Endothelial cell (in vitro differentiated cells): ENCODE data around the gene DISP3. TPM values are rescaled to one million over a fixed set of nuclear protein-coding genes. Genes with fewer than 3 reads are reported as not detected.

Experiments
- DNase-seq: peaks from one replicate; pipeline ENCODE4 v3.0.0; 2021; ENCODE audit warnings: low spot score
- H3K27ac Mint-ChIP-seq: one replicate; pipeline ENCODE4 v1.8.0; 2021; ENCODE audit warnings: mixed read lengths, inconsistent platforms; ENCODE audit not compliant: unreplicated experiment
- H3K27me3 Mint-ChIP-seq: one replicate; pipeline ENCODE4 v1.8.0; 2021; ENCODE audit warnings: mild to moderate bottlenecking, moderate library complexity, mixed read lengths, inconsistent platforms; ENCODE audit not compliant: unreplicated experiment
- H3K36me3 Mint-ChIP-seq: one replicate; pipeline ENCODE4 v1.8.0; 2021; ENCODE audit warnings: mild to moderate bottlenecking, low read depth, mixed read lengths, inconsistent platforms; ENCODE audit not compliant: unreplicated experiment
- H3K4me1 Mint-ChIP-seq: one replicate; pipeline ENCODE4 v1.8.0; 2021; ENCODE audit warnings: mild to moderate bottlenecking, mixed read lengths, inconsistent platforms; ENCODE audit not compliant: unreplicated experiment
- H3K4me3 Mint-ChIP-seq: one replicate; pipeline ENCODE4 v1.8.0; 2021; ENCODE audit warnings: mild to moderate bottlenecking, mixed read lengths, inconsistent platforms; ENCODE audit not compliant: unreplicated experiment
- H3K9me3 Mint-ChIP-seq: one replicate; pipeline ENCODE4 v1.8.0; 2021; ENCODE audit warnings: mixed read lengths, inconsistent platforms; ENCODE audit not compliant: unreplicated experiment
- CTCF ChIP-seq: fragments of 200-600 bp; sonication (generic); IDR thresholded peaks from one replicate; pipeline ENCODE4 v1.5.0; 2021; ENCODE audit warnings: antibody characterized with exemption; ENCODE audit not compliant: unreplicated experiment
- total RNA-seq: library from RNA; stranded (reverse); fragmentation: NEBNext Ultra II Directional; extraction: Animal tissue kit (Norgen Biotek cat#: 25700); gene quantifications from one replicate; pipeline ENCODE4 v1.2.1, GENCODE V29; 2021; ENCODE audit not compliant: unreplicated experiment

The DISP3 gene
- total RNA-seq, 1 donor from 2014 or later, result 1.6 TPM

DNA sequence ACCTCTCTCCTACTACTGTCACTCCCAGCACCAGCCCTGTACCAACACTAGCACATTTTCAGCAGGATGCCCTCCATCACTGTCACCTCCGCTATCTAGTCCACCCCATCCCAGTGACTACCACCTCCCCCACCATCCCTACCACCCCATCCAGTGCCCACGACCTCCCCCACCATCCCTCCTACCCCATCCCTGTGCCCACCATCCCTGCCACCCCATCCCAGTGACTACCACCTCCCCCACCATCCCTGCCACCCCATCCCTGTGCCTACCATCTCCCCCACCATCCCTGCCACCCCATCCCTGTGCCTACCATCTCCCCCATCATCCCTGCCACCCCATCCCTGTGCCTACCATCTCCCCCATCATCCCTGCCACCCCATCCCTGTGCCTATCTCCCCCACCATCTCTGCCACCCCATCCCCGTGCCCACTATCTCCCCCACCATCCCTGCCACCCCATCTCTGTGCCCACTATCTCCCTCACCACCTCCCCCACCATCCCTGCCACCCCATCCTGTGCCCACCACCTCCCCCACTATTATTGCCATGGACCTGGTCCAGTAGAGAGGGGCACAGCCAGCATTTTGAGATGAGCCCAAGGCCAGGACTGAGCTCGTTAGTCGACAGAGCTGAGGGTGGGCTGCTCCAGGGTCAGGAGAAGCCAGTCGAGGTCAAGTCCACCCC lies 45.7 kb downstream of the DISP3 start:
- Mint-ChIP-seq H3K27me3 (peaks cover 11% of the 10 kb centered on the region), H3K36me3 (peaks cover 4% of the 10 kb centered on the region), H3K4me3 (no peak overlapping the region), H3K27ac (no peak overlapping the region), H3K9me3 (no peaks in the 10 kb centered on the region), H3K4me1 (no peaks in the 10 kb centered on the region)
- DNase-seq, result no peak
- TF ChIP-seq CTCF, result no peak

DNA sequence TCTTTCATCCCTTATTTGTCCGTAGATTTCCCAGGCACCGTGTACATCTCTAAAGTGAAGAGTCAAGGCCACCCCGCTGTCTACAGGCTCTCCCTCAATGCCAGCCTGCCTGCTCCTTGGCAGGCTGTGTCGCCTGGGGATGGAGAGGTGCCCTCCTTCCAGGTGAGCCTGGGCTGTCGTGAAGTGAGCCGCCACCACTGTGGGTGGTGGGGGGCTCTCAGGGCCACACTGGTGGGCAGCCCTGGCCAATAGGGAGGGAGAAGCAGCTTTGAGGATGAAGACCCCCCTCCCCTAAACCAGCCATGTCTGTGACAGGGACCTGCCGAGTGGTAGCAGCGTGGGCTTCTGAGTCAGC lies 46.2 kb downstream of the DISP3 start:
- no peak for TF ChIP-seq CTCF
- no peak for DNase-seq
- Mint-ChIP-seq H3K9me3 (no peaks in the 10 kb centered on the region), H3K27ac (no peak overlapping the region), H3K27me3 (peaks cover 11% of the 10 kb centered on the region), H3K4me1 (no peaks in the 10 kb centered on the region), H3K4me3 (no peak overlapping the region), H3K36me3 (peaks cover 4% of the 10 kb centered on the region)

DNA sequence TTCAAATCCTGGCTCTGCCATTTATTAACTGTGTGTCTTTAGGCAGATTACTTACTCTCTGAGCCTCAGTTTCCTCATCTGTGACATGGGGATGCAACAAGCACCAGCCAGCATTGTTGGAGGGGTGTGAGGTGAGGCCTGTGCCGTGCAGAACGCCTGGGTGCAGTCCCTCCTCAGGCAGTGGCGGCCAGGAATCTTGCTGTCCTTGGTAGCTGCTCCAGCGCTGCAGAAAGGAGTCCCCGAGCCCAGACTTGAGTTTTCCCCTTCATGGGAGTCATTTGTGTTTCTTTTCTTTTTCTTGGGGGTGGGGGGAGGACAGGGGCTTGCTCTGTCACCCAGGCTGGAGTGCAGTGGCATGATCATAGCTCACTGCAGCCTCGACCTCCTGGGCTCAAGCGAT lies 46.6 kb downstream of the DISP3 start:
- no peak for DNase-seq
- Mint-ChIP-seq H3K9me3 (no peaks in the 10 kb centered on the region), H3K36me3 (peaks cover 4% of the 10 kb centered on the region), H3K4me1 (no peaks in the 10 kb centered on the region), H3K27ac (no peak overlapping the region), H3K27me3 (peaks cover 11% of the 10 kb centered on the region), H3K4me3 (no peak overlapping the region)
- no peak for TF ChIP-seq CTCF

GRCh38 chr1:11526071-11526895 lies 47.3 kb downstream of the DISP3 start:
- no peak for DNase-seq
- Mint-ChIP-seq H3K4me3 (no peak overlapping the region), H3K27ac (no peak overlapping the region), H3K9me3 (no peaks in the 10 kb centered on the region), H3K36me3 (peaks cover 4% of the 10 kb centered on the region), H3K4me1 (no peaks in the 10 kb centered on the region), H3K27me3 (peaks cover 11% of the 10 kb centered on the region)
- TF ChIP-seq CTCF, result no peak
